Measurements from ENCODE around the gene ANKRD33.

Gene ANKRD33, protein sequence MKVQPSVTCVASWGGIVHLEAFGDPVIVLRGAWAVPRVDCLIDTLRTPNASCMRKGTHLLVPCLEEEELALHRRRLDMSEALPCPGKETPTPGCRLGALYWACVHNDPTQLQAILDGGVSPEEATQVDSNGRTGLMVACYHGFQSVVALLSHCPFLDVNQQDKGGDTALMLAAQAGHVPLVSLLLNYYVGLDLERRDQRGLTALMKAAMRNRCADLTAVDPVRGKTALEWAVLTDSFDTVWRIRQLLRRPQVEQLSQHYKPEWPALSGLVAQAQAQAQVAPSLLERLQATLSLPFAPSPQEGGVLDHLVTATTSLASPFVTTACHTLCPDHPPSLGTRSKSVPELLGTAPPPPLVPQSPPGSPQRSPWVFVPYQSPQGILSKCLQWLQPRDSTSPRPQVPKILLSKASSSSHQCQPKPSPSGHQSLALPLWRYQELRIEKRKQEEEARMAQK

DNA sequence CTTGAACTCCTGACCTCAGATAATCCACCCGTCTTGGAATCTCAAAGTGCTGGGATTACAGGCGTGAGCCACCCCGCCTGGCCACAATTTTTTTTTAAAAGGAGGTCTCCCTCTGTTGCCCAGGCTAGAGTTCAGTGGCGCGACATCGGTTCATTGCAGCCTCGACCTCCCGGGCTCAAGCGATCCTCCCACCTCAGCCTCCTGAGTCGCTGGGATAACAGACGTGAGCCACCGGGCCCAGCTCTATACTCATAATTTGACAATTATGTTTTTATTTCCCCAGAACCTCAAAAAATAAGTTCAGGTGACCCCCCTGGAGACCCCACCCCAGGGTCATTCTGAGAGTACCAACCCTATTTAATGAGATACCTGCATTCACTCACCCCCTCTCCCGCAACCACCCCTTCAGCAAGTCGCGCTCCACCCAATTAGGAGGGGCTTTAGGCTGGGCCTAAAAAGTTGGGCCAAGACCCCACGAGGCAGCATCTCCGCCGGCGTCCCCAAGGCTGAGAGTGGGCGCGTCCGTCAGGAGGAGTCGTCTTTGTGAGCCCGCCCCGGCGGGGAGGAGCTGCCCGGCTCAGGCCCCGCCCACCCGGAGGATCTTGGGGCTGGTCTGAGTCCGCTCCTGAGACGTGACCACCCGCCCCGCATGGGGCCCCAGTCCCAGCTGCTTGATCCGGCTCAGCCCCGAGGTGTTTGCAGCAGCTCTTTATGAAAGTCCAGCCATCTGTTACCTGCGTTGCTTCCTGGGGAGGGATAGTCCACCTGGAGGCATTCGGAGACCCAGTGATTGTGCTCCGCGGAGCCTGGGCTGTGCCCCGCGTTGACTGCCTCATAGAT lies at the start of gene ANKRD33:
Gene ANKRD33 (plus strand): TSS at position 628 of the 840 bp plus-strand sequence. CDS start 84 bp downstream, at position 712.
- in situ Hi-C loops (cut with HindIII; ENCODE audit: low sequenced_read_pairs) = loop anchor here (5.0 kb wide), 2 partner anchors 45 to 80 kb away; no protein-coding TSS in a partner anchor
- TF ChIP-seq, protein P1, sequence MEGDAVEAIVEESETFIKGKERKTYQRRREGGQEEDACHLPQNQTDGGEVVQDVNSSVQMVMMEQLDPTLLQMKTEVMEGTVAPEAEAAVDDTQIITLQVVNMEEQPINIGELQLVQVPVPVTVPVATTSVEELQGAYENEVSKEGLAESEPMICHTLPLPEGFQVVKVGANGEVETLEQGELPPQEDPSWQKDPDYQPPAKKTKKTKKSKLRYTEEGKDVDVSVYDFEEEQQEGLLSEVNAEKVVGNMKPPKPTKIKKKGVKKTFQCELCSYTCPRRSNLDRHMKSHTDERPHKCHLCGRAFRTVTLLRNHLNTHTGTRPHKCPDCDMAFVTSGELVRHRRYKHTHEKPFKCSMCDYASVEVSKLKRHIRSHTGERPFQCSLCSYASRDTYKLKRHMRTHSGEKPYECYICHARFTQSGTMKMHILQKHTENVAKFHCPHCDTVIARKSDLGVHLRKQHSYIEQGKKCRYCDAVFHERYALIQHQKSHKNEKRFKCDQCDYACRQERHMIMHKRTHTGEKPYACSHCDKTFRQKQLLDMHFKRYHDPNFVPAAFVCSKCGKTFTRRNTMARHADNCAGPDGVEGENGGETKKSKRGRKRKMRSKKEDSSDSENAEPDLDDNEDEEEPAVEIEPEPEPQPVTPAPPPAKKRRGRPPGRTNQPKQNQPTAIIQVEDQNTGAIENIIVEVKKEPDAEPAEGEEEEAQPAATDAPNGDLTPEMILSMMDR (IDR thresholded peaks at IDR 0.05; ENCODE audit: low read depth, low read length, missing control alignments) = no peak
- no peak within 1 kb of the TSS for H3K4me3 ChIP-seq (ENCODE audit: low read depth, low read length)
- DNase-seq (ENCODE audit: low read depth) = no peak

DNA sequence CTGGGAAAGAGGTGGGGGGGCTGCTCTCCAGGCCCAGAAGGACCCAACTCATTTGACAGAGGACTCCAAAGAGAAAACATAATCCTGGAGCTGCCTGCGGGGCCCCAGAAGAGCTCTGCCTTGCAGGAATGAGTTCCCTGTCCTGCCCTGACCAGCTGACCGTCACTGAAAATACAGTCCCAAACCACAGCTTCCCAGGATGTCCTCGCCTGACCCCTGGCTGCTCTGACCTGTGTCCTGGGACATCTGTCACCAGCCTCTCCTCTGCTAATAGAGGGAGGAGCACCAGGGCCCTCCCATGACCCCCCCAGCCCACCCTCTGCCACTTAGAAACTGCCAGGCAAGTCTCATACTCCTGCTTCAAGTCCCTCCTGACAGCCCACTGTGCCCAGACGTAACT lies 49.1 kb upstream of the ANKRD33 start:
- in situ Hi-C loops (cut with HindIII; ENCODE audit: low sequenced_read_pairs) = no loop called here
- no peak overlapping the region for H3K4me3 ChIP-seq (ENCODE audit: low read depth, low read length)
- no peak for DNase-seq (ENCODE audit: low read depth)
- TF ChIP-seq, protein P1 (IDR thresholded peaks at IDR 0.05; ENCODE audit: low read depth, low read length, missing control alignments) = no peak

DNA sequence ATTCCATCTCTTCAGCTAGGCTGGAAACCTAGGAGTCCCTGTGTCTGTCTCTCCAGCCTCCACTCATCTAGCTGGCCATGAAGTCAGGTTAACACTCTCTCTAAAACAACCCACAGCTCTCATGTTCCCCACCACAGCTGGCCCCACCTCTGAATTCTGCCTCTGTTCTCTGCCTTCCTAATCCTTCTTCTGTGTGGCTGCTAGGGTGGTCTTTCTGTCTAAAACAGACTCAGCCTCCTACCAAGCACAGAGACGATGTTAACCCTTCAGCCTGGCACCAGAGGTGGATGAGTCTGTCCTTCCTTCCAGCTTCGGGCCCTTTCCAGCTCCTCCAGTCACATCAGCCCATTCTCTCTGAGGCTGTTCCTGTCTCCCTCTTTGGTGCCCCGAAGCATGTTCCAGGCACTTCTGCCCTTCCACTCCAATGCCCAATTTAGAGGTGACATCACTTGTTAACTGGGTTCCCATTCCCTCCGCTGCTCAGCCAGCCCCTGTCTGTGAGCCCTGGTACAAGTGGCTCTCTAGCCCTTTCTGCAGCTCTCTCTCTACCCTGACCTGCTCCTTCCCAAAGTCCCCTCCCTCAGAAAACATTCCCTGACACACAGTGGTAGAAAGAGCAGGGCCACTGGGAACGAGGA lies 48.5 kb upstream of the ANKRD33 start:
- in situ Hi-C loops (cut with HindIII; ENCODE audit: low sequenced_read_pairs) = no loop called here
- no peak overlapping the region for H3K4me3 ChIP-seq (ENCODE audit: low read depth, low read length)
- TF ChIP-seq, protein P1 (IDR thresholded peaks at IDR 0.05; ENCODE audit: low read depth, low read length, missing control alignments) = no peak
- no peak for DNase-seq (ENCODE audit: low read depth)

DNA sequence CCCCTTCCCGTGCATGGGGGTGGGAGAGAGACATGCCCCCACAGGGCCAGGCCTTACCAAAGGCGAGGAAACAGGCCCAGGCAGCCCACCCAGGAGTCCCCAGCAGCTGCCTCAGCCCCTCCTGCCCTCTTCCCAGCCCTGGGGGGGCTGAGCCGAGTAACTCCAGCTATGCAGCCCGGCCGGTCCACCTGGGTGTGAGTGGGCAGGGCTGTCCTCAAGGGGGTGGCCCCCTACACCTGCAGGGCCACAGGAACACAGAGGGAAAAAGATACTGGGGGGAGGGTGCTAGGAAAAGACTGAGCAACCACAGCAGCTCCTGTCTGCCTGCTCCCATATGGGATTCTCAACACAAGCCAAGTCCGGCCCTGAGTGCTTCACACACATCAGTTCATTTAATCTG lies 46.9 kb upstream of the ANKRD33 start:
- no peak overlapping the region for H3K4me3 ChIP-seq (ENCODE audit: low read depth, low read length)
- in situ Hi-C loops (cut with HindIII; ENCODE audit: low sequenced_read_pairs) = loop anchor here (5.0 kb wide), 1 partner anchor 46 kb away; the partner anchor contains the start of gene ANKRD33
- no peak for DNase-seq (ENCODE audit: low read depth)
- TF ChIP-seq, protein P1 (IDR thresholded peaks at IDR 0.05; ENCODE audit: low read depth, low read length, missing control alignments) = no peak

DNA sequence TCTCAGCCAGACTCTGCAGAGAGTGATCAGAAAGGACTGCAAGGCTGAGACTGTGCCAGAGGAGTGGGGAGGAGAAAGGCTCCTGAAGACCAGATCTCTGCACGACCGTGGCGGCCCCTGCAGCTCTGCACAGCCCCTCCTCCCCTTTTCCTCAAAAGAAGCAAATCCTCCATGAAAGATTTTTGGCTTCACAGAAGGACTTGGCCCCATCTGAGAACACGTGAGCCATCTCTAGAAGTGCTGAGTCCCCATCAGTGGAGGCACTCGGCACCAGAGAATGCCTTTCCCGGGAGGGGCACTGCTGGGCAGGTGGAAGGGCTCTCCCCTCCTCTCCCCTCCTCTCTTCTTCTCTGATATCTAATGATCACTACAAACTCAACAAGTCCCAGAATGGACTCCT lies 46.2 kb upstream of the ANKRD33 start:
- in situ Hi-C loops (cut with HindIII; ENCODE audit: low sequenced_read_pairs) = loop anchor here (5.0 kb wide), 1 partner anchor 46 kb away; the partner anchor contains the start of gene ANKRD33
- no peak overlapping the region for H3K4me3 ChIP-seq (ENCODE audit: low read depth, low read length)
- TF ChIP-seq, protein P1 (IDR thresholded peaks at IDR 0.05; ENCODE audit: low read depth, low read length, missing control alignments) = no peak
- no peak for DNase-seq (ENCODE audit: low read depth)

DNA sequence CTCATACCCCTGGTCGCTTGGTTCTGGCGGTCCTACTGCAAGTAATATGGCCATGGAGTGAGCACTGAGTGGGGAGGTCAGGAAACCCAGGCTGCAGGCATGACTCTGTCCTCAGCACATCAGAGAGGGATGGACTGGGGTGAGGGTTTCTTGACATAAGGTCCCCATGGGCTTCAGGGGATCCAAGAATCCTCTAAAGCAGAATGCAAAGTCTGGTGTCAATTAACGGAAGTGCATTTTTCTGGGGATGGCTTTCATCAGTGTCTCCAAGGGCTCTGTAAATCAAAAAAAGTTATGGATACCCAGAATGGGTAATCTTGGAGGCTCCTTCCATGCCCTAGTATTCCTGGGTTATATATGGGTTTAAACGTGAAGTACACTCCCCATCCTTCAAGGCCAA lies 43.0 kb upstream of the ANKRD33 start:
- no peak for DNase-seq (ENCODE audit: low read depth)
- H3K4me3 ChIP-seq (ENCODE audit: low read depth, low read length) = no peak overlapping the region
- TF ChIP-seq, protein P1 (IDR thresholded peaks at IDR 0.05; ENCODE audit: low read depth, low read length, missing control alignments) = no peak
- in situ Hi-C loops (cut with HindIII; ENCODE audit: low sequenced_read_pairs) = loop anchor here (5.0 kb wide), 1 partner anchor 42 kb away; the partner anchor contains the start of gene ANKRD33

All from astrocyte of the cerebellum (primary cell).